ENCODE data around the gene GARNL3. TPM values are rescaled to one million over a fixed set of nuclear protein-coding genes. Genes with fewer than 3 reads are reported as not detected.

GARNL3 gene
- total and polyA plus RNA-seq, 2 of the 13 experiments (the other 11 are each of a cell fraction or from before 2014, with no cell fraction given) = 3.9 to 11.0 TPM

GRCh38 chr9:127344368-127345000, 79.9 kb downstream of the GARNL3 start:
- Histone ChIP-seq H3K4me2 (ENCODE audit: low read depth, low read length) (no peak overlapping the region), H3K4me1 (ENCODE audit: insufficient read depth, low read length) (no peaks in the 10 kb centered on the region), H4K20me1 (ENCODE audit: insufficient read depth, low read length) (no peaks in the 10 kb centered on the region), H3K4me3 (replicated peaks in 1 of 3; ENCODE audit: insufficient read depth in 1 of 3, low read depth in 2 of 3, low read length in 3 of 3) (no peak overlapping the region), H2AFZ (ENCODE audit: low read length) (no peak overlapping the region), H3K27ac (ENCODE audit: extremely low read length, insufficient read depth, low read length) (no peak overlapping the region), H3K79me2 (ENCODE audit: insufficient read depth, low read length) (no peaks in the 10 kb centered on the region), H3K9me3 (ENCODE audit: low read length) (no peaks in the 10 kb centered on the region), H3K9ac (ENCODE audit: insufficient read depth, low read depth, low read length) (no peak overlapping the region), H3K27me3 (ENCODE audit: control insufficient read depth in 1 of 2, insufficient read depth in 2 of 2, low read length in 2 of 2) (no peaks in the 10 kb centered on the region), H3K36me3 (replicated peaks in 1 of 2; ENCODE audit: control insufficient read depth in 1 of 2, insufficient read depth in 2 of 2, low read length in 2 of 2) (peaks cover 4 to 12% of the 10 kb centered on the region in 2 experiments; a peak in 3 of 5 replicates)
- ChIA-PET CTCF (ENCODE audit: low intra/inter-chr PET ratio, low total read pairs) (no interaction called here), POLR2A (no interaction called here)
- ATAC-seq (no peak), DNase-seq (ENCODE audit: low spot score) (no peak), FAIRE-seq (no peak)
- WGBS (ENCODE audit: low lambda C conversion rate) = 82% methylated on average over 7 of the region's 7 CpGs
- no peak for TF ChIP-seq KDM6A (CRISPR knock-in tag; IDR thresholded peaks at IDR 0.05; ENCODE audit: low read depth)
- no peak for TF ChIP-seq ZFP36L1 (CRISPR knock-in tag; IDR thresholded peaks at IDR 0.05)
- no peak for TF ChIP-seq NFYC (CRISPR knock-in tag; IDR thresholded peaks at IDR 0.05)
- no peak for TF ChIP-seq TFAP4 (IDR thresholded peaks at IDR 0.05; ENCODE audit: borderline replicate concordance, low read depth)
- in situ Hi-C loops (cut with HindIII; ENCODE audit: extremely low pct_ligation_motif_present, low pct_unique_long_range_greater_than_20kb) (no loop called here), intact Hi-C loops (cut with micrococcal nuclease; ENCODE audit: unreplicated experiment) (loop anchor here (10.0 kb wide), 1 partner anchor 50 kb away; the partner anchor contains the start of gene SLC2A8)
- no TSS peak for BruUV-seq (replicated peaks)

DNA sequence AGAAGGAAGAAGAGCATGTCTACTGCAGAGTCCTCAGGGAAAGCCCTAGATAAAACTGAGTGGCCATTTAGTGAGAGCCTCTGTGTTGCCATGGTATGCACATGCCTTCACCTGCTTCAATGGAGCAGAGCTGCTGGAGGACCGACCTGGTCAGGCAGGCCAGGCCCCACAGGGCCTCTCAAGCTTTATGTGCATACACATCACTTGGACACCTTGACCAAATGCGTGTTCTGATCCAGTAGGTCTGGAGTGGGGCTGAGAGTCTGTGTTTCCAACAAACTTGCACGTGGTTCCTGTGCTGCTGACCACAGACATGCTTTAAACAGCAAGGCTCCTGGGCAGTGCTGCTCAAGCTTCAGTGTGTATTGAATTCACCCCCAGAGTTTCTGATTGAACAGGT, 81.0 kb downstream of the GARNL3 start:
- H3K9me3 ChIP-seq (ENCODE audit: low read length) = no peaks in the 10 kb centered on the region
- H3K79me2 ChIP-seq (ENCODE audit: insufficient read depth, low read length) = no peaks in the 10 kb centered on the region
- WGBS (ENCODE audit: low lambda C conversion rate) = 100% methylated on average over 2 of the region's 3 CpGs
- H3K9ac ChIP-seq (ENCODE audit: insufficient read depth, low read depth, low read length) = no peak overlapping the region
- no peak overlapping the region for H3K27ac ChIP-seq (ENCODE audit: extremely low read length, insufficient read depth, low read length)
- CTCF ChIA-PET (ENCODE audit: low intra/inter-chr PET ratio, low total read pairs) = no interaction called here
- intact Hi-C loops (cut with micrococcal nuclease; ENCODE audit: unreplicated experiment) = loop anchor here (10.0 kb wide), 1 partner anchor 49 kb away; the partner anchor contains the start of gene SLC2A8
- no peaks in the 10 kb centered on the region for H3K4me1 ChIP-seq (ENCODE audit: insufficient read depth, low read length)
- POLR2A ChIA-PET = interaction anchor here (1.8 kb wide), 1 partner anchor 51 kb away, joined by 4 read pairs; the partner anchor contains the start of gene SLC2A8
- H3K36me3 ChIP-seq (replicated peaks in 1 of 2; ENCODE audit: control insufficient read depth in 1 of 2, insufficient read depth in 2 of 2, low read length in 2 of 2) = peaks cover 4 to 7% of the 10 kb centered on the region in 2 experiments; a peak in 3 of 5 replicates
- DNase-seq (ENCODE audit: low spot score) = no peak
- H3K27me3 ChIP-seq (ENCODE audit: control insufficient read depth in 1 of 2, insufficient read depth in 2 of 2, low read length in 2 of 2) = no peaks in the 10 kb centered on the region
- H2AFZ ChIP-seq (ENCODE audit: low read length) = no peak overlapping the region
- in situ Hi-C loops (cut with HindIII; ENCODE audit: extremely low pct_ligation_motif_present, low pct_unique_long_range_greater_than_20kb) = loop anchor here (5.0 kb wide), 1 partner anchor 133 kb away; no protein-coding TSS in a partner anchor
- TF ChIP-seq ZNF44 (CRISPR knock-in tag; IDR thresholded peaks at IDR 0.05) (no peak), ZNF503 (CRISPR knock-in tag; IDR thresholded peaks at IDR 0.05) (no peak), MYC (CRISPR knock-in tag; IDR thresholded peaks at IDR 0.05; ENCODE audit: borderline replicate concordance) (no peak), DNMT3B (CRISPR knock-in tag; conservative IDR thresholded peaks at IDR 0.05) (no peak)
- H3K4me3 ChIP-seq (replicated peaks in 1 of 3; ENCODE audit: insufficient read depth in 1 of 3, low read depth in 2 of 3, low read length in 3 of 3) = no peak overlapping the region
- FAIRE-seq = no peak
- no TSS peak for BruUV-seq (replicated peaks)
- no peak overlapping the region for H3K4me2 ChIP-seq (ENCODE audit: low read depth, low read length)
- H4K20me1 ChIP-seq (ENCODE audit: insufficient read depth, low read length) = no peaks in the 10 kb centered on the region
- ATAC-seq = no peak
